A549 (cell line): ENCODE measurements around the gene P4HTM. TPM values are rescaled to one million over a fixed set of nuclear protein-coding genes. Genes with fewer than 3 reads are reported as not detected.

Source experiments
- ATAC-seq, 2 experiments: fragments of 200-7000 bp in 1 of 2; fragments of >200 bp in 1 of 2; cut with Nextera tagmentation in 1 of 2; cut with Tn5 transposase in 1 of 2; 3 replicates each; pipeline versions ENCODE4 v1.8.0 to v1.9.1; 2018 to 2020; ENCODE audit warnings: mild to moderate bottlenecking in 1 of 2, moderate library complexity in 1 of 2
- CTCF ChIA-PET: fragments of 300-600 bp; sonication (Branson Sonifier 250); formaldehyde crosslinking; extraction: SDS; loops from one replicate; lab custom pipeline; 2021; ENCODE audit warnings: antibody characterized with exemption, inconsistent platforms; lab: Yijun Ruan, JAX
- POLR2A ChIA-PET: fragments of 350-600 bp; formaldehyde crosslinking; extraction: SDS; loops from one replicate; lab custom pipeline; 2021; ENCODE audit warnings: antibody characterized with exemption, inconsistent platforms; lab: Yijun Ruan, JAX
- DNase-seq, 2 experiments: peaks; one replicate each; pipeline versions ENCODE4 v3.0.0 to v3.0.0-alpha.2; 2011 to 2016; ENCODE audit warnings: low read depth in 1 of 2, low spot score in 1 of 2
- FAIRE-seq: peaks from 2 replicates; lab custom pipeline; 2011; peaks lifted over from hg19 to GRCh38; lab: Jason Lieb, UNC
- H3K27ac ChIP-seq, 2 experiments: fragments of >200 bp; sonication (Bioruptor Twin); formaldehyde crosslinking; 3 replicates each; pipeline ENCODE4 v1.5.1; 2016 to 2017
- H3K4me1 ChIP-seq: fragments of >200 bp; sonication (Bioruptor Twin); formaldehyde crosslinking; 3 replicates; pipeline ENCODE4 v1.6.1; 2016
- H3K4me2 ChIP-seq: fragments of >200 bp; sonication (Bioruptor Twin); formaldehyde crosslinking; 3 replicates; pipeline ENCODE4 v1.6.1; 2016
- H3K4me3 ChIP-seq: fragments of >200 bp; sonication (Bioruptor Twin); formaldehyde crosslinking; 3 replicates; pipeline ENCODE4 v1.5.1; 2016
- H3K9me3 ChIP-seq: fragments of >200 bp; sonication (Bioruptor Twin); formaldehyde crosslinking; 3 replicates; pipeline ENCODE4 v1.6.1; 2016
- CBX2 ChIP-seq: fragments of 200-600 bp; sonication (generic); IDR thresholded peaks from 2 replicates; pipeline ENCODE4 v1.6.1; 2016; ENCODE audit warnings: low read depth, mild to moderate bottlenecking, borderline replicate concordance
- CHD4 ChIP-seq: fragments of 200-600 bp; sonication (generic); IDR thresholded peaks from 2 replicates; pipeline ENCODE4 v1.6.1; 2016; ENCODE audit warnings: antibody characterized with exemption, mild to moderate bottlenecking, borderline replicate concordance
- E2F6 ChIP-seq: IDR thresholded peaks from 2 replicates; pipeline ENCODE4 v1.6.1; 2012; ENCODE audit warnings: low read depth, borderline replicate concordance
- EHMT2 ChIP-seq: fragments of 200-600 bp; sonication (generic); IDR thresholded peaks from 2 replicates; pipeline ENCODE4 v1.6.1; 2016; ENCODE audit warnings: antibody characterized with exemption, low read depth, mild to moderate bottlenecking, moderate library complexity
- HOXA7 ChIP-seq: fragments of 250-450 bp; sonication (Bioruptor Pico); IDR thresholded peaks from 2 replicates; pipeline ENCODE4 v1.5.0; 2020; ENCODE audit warnings: mild to moderate bottlenecking, moderate library complexity
- HOXB5 ChIP-seq: fragments of 250-450 bp; sonication (Bioruptor Pico); IDR thresholded peaks from 2 replicates; pipeline ENCODE4 v1.5.0; 2020; ENCODE audit warnings: mild to moderate bottlenecking, moderate library complexity
- JUN ChIP-seq, 2 experiments: fragments of >200 bp; sonication (Bioruptor Twin); formaldehyde crosslinking; IDR thresholded peaks; 2 replicates in 1 of 2; 3 replicates in 1 of 2; pipeline ENCODE4 v1.6.1; 2016 to 2017
- KDM1A ChIP-seq: fragments of 200-600 bp; sonication (generic); IDR thresholded peaks from 2 replicates; pipeline ENCODE4 v1.6.1; 2016; ENCODE audit warnings: low read depth, mild to moderate bottlenecking
- MAFK ChIP-seq: fragments of 450-650 bp; IDR thresholded peaks from 2 replicates; pipeline ENCODE4 v1.6.1; 2014; ENCODE audit not compliant: partially characterized antibody
- MAZ ChIP-seq: fragments of 150-350 bp; IDR thresholded peaks from 2 replicates; pipeline ENCODE4 v1.6.1; 2014; ENCODE audit warnings: antibody characterized with exemption, low read depth, low read length, borderline replicate concordance
- MYC ChIP-seq: IDR thresholded peaks from 2 replicates; pipeline ENCODE4 v1.6.1; 2012; ENCODE audit warnings: mild to moderate bottlenecking, inconsistent platforms, low read length, improper control_type of control experiment, borderline replicate concordance
- NR3C1 ChIP-seq: fragments of >200 bp; sonication (Bioruptor Twin); formaldehyde crosslinking; IDR thresholded peaks from 3 replicates; pipeline ENCODE4 v1.6.1; 2017
- RAD21 ChIP-seq, 2 experiments: fragments of >200 bp in 1 of 2; sonication (Bioruptor Twin) in 1 of 2; formaldehyde crosslinking in 1 of 2; IDR thresholded peaks in 1 of 2; conservative IDR thresholded peaks in 1 of 2; 2 replicates in 1 of 2; 3 replicates in 1 of 2; pipeline ENCODE4 v1.6.1; 2012 to 2018; ENCODE audit warnings: inconsistent platforms in 1 of 2
- RARB ChIP-seq: fragments of 250-450 bp; sonication (Bioruptor Pico); IDR thresholded peaks from 2 replicates; pipeline ENCODE4 v1.8.0; 2021; ENCODE audit warnings: mild to moderate bottlenecking, moderate library complexity
- RFX5 ChIP-seq: fragments of 450-650 bp; IDR thresholded peaks from 2 replicates; pipeline ENCODE4 v1.7.1; 2014; ENCODE audit warnings: antibody characterized with exemption, mild to moderate bottlenecking, moderate library complexity
- SMC3 ChIP-seq: fragments of >200 bp; sonication (Bioruptor Twin); formaldehyde crosslinking; IDR thresholded peaks from 3 replicates; pipeline ENCODE4 v1.6.1; 2018; ENCODE audit warnings: inconsistent platforms
- TP53 ChIP-seq: fragments of 250-450 bp; sonication (Bioruptor Pico); IDR thresholded peaks from 2 replicates; pipeline ENCODE4 v1.5.0; 2021; ENCODE audit warnings: mild to moderate bottlenecking, moderate library complexity
- ZNF302 ChIP-seq: fragments of 250-450 bp; sonication (Bioruptor Pico); IDR thresholded peaks from 2 replicates; pipeline ENCODE4 v1.9.0; 2021; ENCODE audit warnings: inconsistent platforms, mild to moderate bottlenecking, moderate library complexity
- WGBS: methylation state at CpG from one replicate; pipeline ENCODE4 v1.1.6; 2017; ENCODE audit errors: missing lambda C conversion rate; 5-methylcytosine and 5-hydroxymethylcytosine counted together
- polyA plus RNA-seq, 4 experiments: library from polyadenylated mRNA; depleted of rRNA in 3 of 4; stranded (reverse); fragments of >200 nt; fragmentation: RNase III in 1 of 4; extraction: RNeasy Plus Mini Kit Qiagen cat#74134 plus additional on column Dnase treatment in 1 of 4; gene quantifications; 2 replicates in 3 of 4; 3 replicates in 1 of 4; pipeline ENCODE4 v1.2.3, GENCODE V29; 2011 to 2017
- TF ChIP-seq, protein P1 (sequence below): IDR thresholded peaks from 2 replicates; pipeline ENCODE4 v1.6.1; 2012
- TF ChIP-seq, protein P2 (sequence below): fragments of 250-450 bp; sonication (Bioruptor Pico); IDR thresholded peaks from 2 replicates; pipeline ENCODE4 v1.5.0; 2020; ENCODE audit warnings: low read depth, mild to moderate bottlenecking, moderate library complexity
- TF ChIP-seq, protein P3 (sequence below): fragments of >200 bp; sonication (Bioruptor Twin); formaldehyde crosslinking; IDR thresholded peaks from 2 replicates; pipeline ENCODE4 v1.6.1; 2016

Gene P4HTM
- polyA plus RNA-seq, 2 of the 4 experiments (the other 2 are of a cell fraction): 14.4 to 16.4 TPM

DNA sequence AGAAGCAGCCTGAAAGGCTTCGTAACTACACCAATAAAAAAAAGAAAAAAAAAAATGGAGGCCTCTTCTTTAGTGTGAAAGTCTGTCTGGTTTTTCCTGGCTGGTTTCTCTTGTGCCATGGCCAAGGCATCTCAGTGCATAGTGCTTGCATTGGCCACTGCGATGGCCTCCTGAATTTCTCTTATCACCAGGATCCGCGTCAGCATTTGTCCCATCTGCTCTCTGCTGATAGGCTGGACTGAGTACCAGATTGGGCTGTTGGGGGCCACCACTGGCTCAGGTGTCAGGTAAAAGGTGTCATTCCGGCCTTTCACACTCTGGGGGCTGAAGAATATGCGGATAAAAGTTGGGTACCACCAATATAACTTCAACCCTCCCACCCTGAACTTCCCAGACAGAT, 40.3 kb downstream of the P4HTM start:
- Histone ChIP-seq H3K9me3 (no peaks in the 10 kb centered on the region), H3K4me3 (no peak overlapping the region), H3K4me1 (peaks cover 14% of the 10 kb centered on the region), H3K27ac (no peak overlapping the region), H3K4me2 (no peak overlapping the region)
- ATAC-seq: no peak
- POLR2A ChIA-PET: interaction anchor here (0.7 kb wide), 1 partner anchor 91 kb away, joined by 5 read pairs; the partner anchor contains the start of gene USP19
- CTCF ChIA-PET: interaction anchor here (5.6 kb wide), 1 partner anchor 8 kb away, joined by 29 read pairs; the partner anchor contains the start of gene NDUFAF3
- no peak for FAIRE-seq
- DNase-seq: no peak
- 96% methylated on average over 6 of the region's 6 CpGs for WGBS
- no peak for TF ChIP-seq RARB (CRISPR knock-in tag)
- TF ChIP-seq E2F6: no peak
- TF ChIP-seq HOXA7 (CRISPR knock-in tag): no peak
- no peak for TF ChIP-seq EHMT2
- no peak for TF ChIP-seq KDM1A
- no peak for TF ChIP-seq MAZ
- TF ChIP-seq HOXB5: no peak
- no peak for TF ChIP-seq SMC3
- no peak for TF ChIP-seq JUN (IDR thresholded peaks at IDR 0.05)
- TF ChIP-seq RFX5: no peak
- TF ChIP-seq, protein P1, sequence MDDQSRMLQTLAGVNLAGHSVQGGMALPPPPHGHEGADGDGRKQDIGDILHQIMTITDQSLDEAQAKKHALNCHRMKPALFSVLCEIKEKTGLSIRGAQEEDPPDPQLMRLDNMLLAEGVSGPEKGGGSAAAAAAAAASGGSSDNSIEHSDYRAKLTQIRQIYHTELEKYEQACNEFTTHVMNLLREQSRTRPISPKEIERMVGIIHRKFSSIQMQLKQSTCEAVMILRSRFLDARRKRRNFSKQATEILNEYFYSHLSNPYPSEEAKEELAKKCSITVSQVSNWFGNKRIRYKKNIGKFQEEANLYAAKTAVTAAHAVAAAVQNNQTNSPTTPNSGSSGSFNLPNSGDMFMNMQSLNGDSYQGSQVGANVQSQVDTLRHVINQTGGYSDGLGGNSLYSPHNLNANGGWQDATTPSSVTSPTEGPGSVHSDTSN: no peak
- TF ChIP-seq ZNF302 (CRISPR knock-in tag): no peak
- TF ChIP-seq, protein P2, sequence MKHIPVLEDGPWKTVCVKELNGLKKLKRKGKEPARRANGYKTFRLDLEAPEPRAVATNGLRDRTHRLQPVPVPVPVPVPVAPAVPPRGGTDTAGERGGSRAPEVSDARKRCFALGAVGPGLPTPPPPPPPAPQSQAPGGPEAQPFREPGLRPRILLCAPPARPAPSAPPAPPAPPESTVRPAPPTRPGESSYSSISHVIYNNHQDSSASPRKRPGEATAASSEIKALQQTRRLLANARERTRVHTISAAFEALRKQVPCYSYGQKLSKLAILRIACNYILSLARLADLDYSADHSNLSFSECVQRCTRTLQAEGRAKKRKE (CRISPR knock-in tag): no peak
- no peak for TF ChIP-seq MAFK
- TF ChIP-seq, protein P3, sequence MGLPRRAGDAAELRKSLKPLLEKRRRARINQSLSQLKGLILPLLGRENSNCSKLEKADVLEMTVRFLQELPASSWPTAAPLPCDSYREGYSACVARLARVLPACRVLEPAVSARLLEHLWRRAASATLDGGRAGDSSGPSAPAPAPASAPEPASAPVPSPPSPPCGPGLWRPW: no peak
- TF ChIP-seq NR3C1: no peak

GRCh38 chr3:49032646-49033304, 42.7 kb downstream of the P4HTM start:
- POLR2A ChIA-PET: interaction anchor here (1.2 kb wide), 1 partner anchor 11 kb away, joined by 5 read pairs; the partner anchor contains the start of gene NDUFAF3
- no peak for ATAC-seq
- no peak overlapping the region for H3K4me2 ChIP-seq

More at GRCh38 chr3:49032646-49033304, 42.7 kb downstream of the P4HTM start:
- TF ChIP-seq HOXB5 (no peak), TP53 (CRISPR knock-in tag) (no peak), CBX2 (no peak), RAD21 (conservative IDR thresholded peaks at IDR 0.05 in 1 of 2, IDR thresholded peaks at IDR 0.05 in 1 of 2) (no peak), MYC (no peak), CHD4 (no peak)
- TF ChIP-seq, protein P1: no peak
- DNase-seq (no peak), FAIRE-seq (no peak)
- 84% methylated on average over 5 of the region's 6 CpGs for WGBS
- CTCF ChIA-PET: interaction anchor here (1.2 to 5.6 kb wide), 2 partner anchors 11 to 45 kb away, joined by 4 to 29 read pairs; partner anchors contain the start of gene NDUFAF3
- Histone ChIP-seq H3K9me3 (no peaks in the 10 kb centered on the region), H3K4me1 (peaks cover 7% of the 10 kb centered on the region), H3K27ac (no peak overlapping the region), H3K4me3 (no peak overlapping the region)
